ENCODE results near the gene PNKD.

DNA sequence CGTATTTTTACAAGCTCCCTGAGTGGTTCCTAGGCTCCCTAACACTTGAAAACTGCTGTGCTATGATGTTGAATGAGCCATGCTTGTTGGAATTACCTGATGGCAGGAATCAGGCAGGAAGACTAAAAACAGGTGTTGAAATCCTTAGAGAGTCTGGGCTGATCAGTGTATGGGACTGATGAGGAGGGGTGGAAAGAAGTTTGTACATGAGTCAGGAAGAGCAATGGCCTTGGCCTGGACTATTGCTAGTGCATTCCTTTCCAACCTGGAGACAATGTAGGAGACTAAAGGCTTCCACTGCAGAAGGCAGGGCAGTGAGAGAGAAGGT lies 46.9 kb downstream of the PNKD start:
- no peak for TF ChIP-seq CTCF (IDR thresholded peaks at IDR 0.05; ENCODE audit: low read depth, low read length)
- no peak for TF ChIP-seq MYC (IDR thresholded peaks at IDR 0.05; ENCODE audit: low read depth, low read length)

All from NB4 (cell line).